MG63 (cell line): Measurements from ENCODE around the gene AMHR2. TPM values are rescaled to one million over a fixed set of nuclear protein-coding genes. Genes with fewer than 3 reads are reported as not detected.
"Not testable (repeated sequence)": the region's sequence is repeated elsewhere in the genome, so short reads cannot be mapped to it uniquely, and the experiment has no call there.

Experiments
- DNase-seq: peaks from one replicate; pipeline ENCODE4 v3.0.0-alpha.2; 2020
- H3K27me3 ChIP-seq: fragments of 250-450 bp; sonication (Bioruptor Pico); 2 replicates; pipeline ENCODE4 v1.5.1; 2020; ENCODE audit warnings: mild to moderate bottlenecking, moderate library complexity
- H3K36me3 ChIP-seq: fragments of 250-450 bp; sonication (Bioruptor Pico); 2 replicates; pipeline ENCODE4 v1.5.1; 2020; ENCODE audit warnings: mild to moderate bottlenecking, moderate library complexity
- H3K4me3 ChIP-seq: fragments of 250-450 bp; sonication (Bioruptor Pico); 2 replicates; pipeline ENCODE4 v1.5.1; 2020; ENCODE audit warnings: mild to moderate bottlenecking, moderate library complexity
- H3K9me3 ChIP-seq: fragments of 250-450 bp; sonication (Bioruptor Pico); 2 replicates; pipeline ENCODE4 v1.5.1; 2020; ENCODE audit warnings: mild to moderate bottlenecking, moderate library complexity
- total RNA-seq: library from RNA; depleted of rRNA; stranded (reverse); fragments of >200 nt; shearing (Covaris generic); gene quantifications from 2 replicates; pipeline ENCODE4 v1.2.3, GENCODE V29; 2014; ENCODE audit warnings: low replicate concordance

AMHR2 gene
- total RNA-seq, 1 experiment from 2014 or later, result not detected

GRCh38 chr12:53402351-53402750 is 21.3 kb upstream of the AMHR2 start:
- DNase-seq, result not testable (repeated sequence)

GRCh38 chr12:53402871-53403270 is 20.8 kb upstream of the AMHR2 start:
- DNase-seq, result no peak
- Histone ChIP-seq H3K36me3 (peaks cover 37% of the 10 kb centered on the region), H3K4me3 (no peak overlapping the region), H3K27me3 (no peaks in the 10 kb centered on the region), H3K9me3 (no peaks in the 10 kb centered on the region)

More at GRCh38 chr12:53402351-53402750, 21.3 kb upstream of the AMHR2 start:
- not testable (repeated sequence) for H3K4me3 ChIP-seq, H3K27me3 ChIP-seq, H3K9me3 ChIP-seq
- peaks cover 34% of the 10 kb centered on the region for H3K36me3 ChIP-seq

- Histone ChIP-seq H3K27me3 (no peaks in the 10 kb centered on the region), H3K9me3 (no peaks in the 10 kb centered on the region), H3K4me3 (no peak overlapping the region), H3K36me3 (peaks cover 55% of the 10 kb centered on the region)
- DNase-seq, result no peak
These were observed 12.7 kb upstream of the AMHR2 start for GRCh38 chr12:53410951-53411350.

GRCh38 chr12:53413485-53414204 is 10.0 kb upstream of the AMHR2 start:
- DNase-seq, result no peak
- Histone ChIP-seq H3K36me3 (peaks cover 35% of the 10 kb centered on the region), H3K4me3 (no peak overlapping the region), H3K27me3 (no peaks in the 10 kb centered on the region), H3K9me3 (no peaks in the 10 kb centered on the region)

GRCh38 chr12:53414756-53415417 is 8.8 kb upstream of the AMHR2 start:
- no peak for DNase-seq
- Histone ChIP-seq H3K36me3 (peaks cover 24% of the 10 kb centered on the region), H3K27me3 (no peaks in the 10 kb centered on the region), H3K9me3 (no peaks in the 10 kb centered on the region), H3K4me3 (no peak overlapping the region)

- not testable (repeated sequence) for H3K9me3 ChIP-seq, H3K27me3 ChIP-seq, H3K4me3 ChIP-seq, DNase-seq
- peaks cover 16% of the 10 kb centered on the region for H3K36me3 ChIP-seq
These were observed 7.8 kb upstream of the AMHR2 start for GRCh38 chr12:53415752-53416389.

- DNase-seq, H3K36me3 ChIP-seq, H3K4me3 ChIP-seq, H3K27me3 ChIP-seq, H3K9me3 ChIP-seq: not testable (repeated sequence)
These were observed 6.3 kb upstream of the AMHR2 start for GRCh38 chr12:53417291-53417816.

GRCh38 chr12:53418221-53418620 is 5.4 kb upstream of the AMHR2 start:
- no peak for DNase-seq
- no peaks in the 10 kb centered on the region for H3K27me3 ChIP-seq
- H3K4me3 ChIP-seq, result no peak overlapping the region
- H3K9me3 ChIP-seq, result no peaks in the 10 kb centered on the region
- no peaks in the 10 kb centered on the region for H3K36me3 ChIP-seq

- no peaks in the 10 kb centered on the region for H3K27me3 ChIP-seq
- no peak for DNase-seq
These were observed 3.9 kb upstream of the AMHR2 start for GRCh38 chr12:53419756-53420155.

GRCh38 chr12:53422247-53422646 is 1.4 kb upstream of the AMHR2 start:
- H3K27me3 ChIP-seq, H3K36me3 ChIP-seq, H3K9me3 ChIP-seq, H3K4me3 ChIP-seq, DNase-seq: not testable (repeated sequence)

More at GRCh38 chr12:53419756-53420155, 3.9 kb upstream of the AMHR2 start:
- Histone ChIP-seq H3K36me3 (no peaks in the 10 kb centered on the region), H3K4me3 (no peak overlapping the region), H3K9me3 (no peaks in the 10 kb centered on the region)

- no peaks in the 10 kb centered on the region for H3K27me3 ChIP-seq
- no peak overlapping the region for H3K4me3 ChIP-seq
- no peak for DNase-seq
- no peaks in the 10 kb centered on the region for H3K9me3 ChIP-seq
- no peaks in the 10 kb centered on the region for H3K36me3 ChIP-seq
These were observed 1.2 kb downstream of the AMHR2 start for GRCh38 chr12:53424626-53425514.

GRCh38 chr12:53425515-53426150 is 2.0 kb downstream of the AMHR2 start:
- no peak for DNase-seq
- no peaks in the 10 kb centered on the region for H3K36me3 ChIP-seq
- no peak overlapping the region for H3K4me3 ChIP-seq
- H3K27me3 ChIP-seq, result no peaks in the 10 kb centered on the region
- no peaks in the 10 kb centered on the region for H3K9me3 ChIP-seq

GRCh38 chr12:53427905-53428594 is 4.4 kb downstream of the AMHR2 start:
- no peak overlapping the region for H3K4me3 ChIP-seq
- H3K36me3 ChIP-seq, result no peaks in the 10 kb centered on the region
- peak; percentile 91 for DNase-seq

GRCh38 chr12:53428741-53429140 is 5.1 kb downstream of the AMHR2 start:
- no peak for DNase-seq
- H3K9me3 ChIP-seq, result no peaks in the 10 kb centered on the region
- H3K27me3 ChIP-seq, result no peaks in the 10 kb centered on the region
- no peaks in the 10 kb centered on the region for H3K36me3 ChIP-seq
- H3K4me3 ChIP-seq, result no peak overlapping the region

More at GRCh38 chr12:53427905-53428594, 4.4 kb downstream of the AMHR2 start:
- Histone ChIP-seq H3K27me3 (no peaks in the 10 kb centered on the region), H3K9me3 (no peaks in the 10 kb centered on the region)

- no peaks in the 10 kb centered on the region for H3K36me3 ChIP-seq
- no peak for DNase-seq
- H3K9me3 ChIP-seq, result no peaks in the 10 kb centered on the region
- H3K4me3 ChIP-seq, result no peak overlapping the region
- H3K27me3 ChIP-seq, result no peaks in the 10 kb centered on the region
These were observed 6.5 kb downstream of the AMHR2 start for GRCh38 chr12:53430116-53430515.

- peak; percentile 59 for DNase-seq
- Histone ChIP-seq H3K27me3 (no peaks in the 10 kb centered on the region), H3K36me3 (no peaks in the 10 kb centered on the region), H3K9me3 (no peaks in the 10 kb centered on the region), H3K4me3 (no peak overlapping the region)
These were observed 7.5 kb downstream of the AMHR2 start for GRCh38 chr12:53431187-53431586.
